Left ventricle myocardium inferior (tissue), 1 donor: ENCODE measurements around the gene HNRNPH2. TPM values are rescaled to one million over a fixed set of nuclear protein-coding genes. Genes with fewer than 3 reads are reported as not detected.

ENCODE experiments used
- DNase-seq: peaks from one replicate; pipeline ENCODE4 v3.0.0-alpha.2; 2020
- H3K27ac ChIP-seq: fragments of 200-600 bp; replicated peaks from 2 replicates; pipeline ENCODE4 v1.8.0; 2021
- H3K27me3 ChIP-seq: fragments of 200-600 bp; 2 replicates; pipeline ENCODE4 v1.8.0; 2021; ENCODE audit warnings: low read depth
- H3K36me3 ChIP-seq: fragments of 200-600 bp; 2 replicates; pipeline ENCODE4 v1.8.0; 2021
- H3K4me1 ChIP-seq: fragments of 200-600 bp; 2 replicates; pipeline ENCODE4 v1.8.0; 2021
- H3K4me3 ChIP-seq: fragments of 200-600 bp; 2 replicates; pipeline ENCODE4 v1.8.0; 2021; ENCODE audit warnings: mild to moderate bottlenecking, moderate library complexity
- H3K9me3 ChIP-seq: fragments of 200-600 bp; replicated peaks from 2 replicates; pipeline ENCODE4 v1.8.0; 2021
- intact Hi-C: fragments of 100-400 bp; cut with micrococcal nuclease; formaldehyde crosslinking; loops from one replicate; pipeline ENCODE4 v1.11.0; 2022
- total RNA-seq: library from RNA; stranded (reverse); fragmentation: NEBNext Ultra II Directional; extraction: Animal tissue kit (Norgen Biotek cat#: 25700); gene quantifications from one replicate; pipeline ENCODE4 v1.2.1, GENCODE V29; 2021
- TF ChIP-seq, protein P1 (sequence below): fragments of 200-600 bp; IDR thresholded peaks from 2 replicates; pipeline ENCODE4 v1.8.0; 2021; ENCODE audit warnings: antibody characterized with exemption, mild to moderate bottlenecking, borderline replicate concordance
- donor health status: DM: no; HTN: yes; CAD: no; lungs with severe emphysema.

Gene HNRNPH2
- total RNA-seq, 1 donor from 2014 or later, result 51.4 TPM

DNA sequence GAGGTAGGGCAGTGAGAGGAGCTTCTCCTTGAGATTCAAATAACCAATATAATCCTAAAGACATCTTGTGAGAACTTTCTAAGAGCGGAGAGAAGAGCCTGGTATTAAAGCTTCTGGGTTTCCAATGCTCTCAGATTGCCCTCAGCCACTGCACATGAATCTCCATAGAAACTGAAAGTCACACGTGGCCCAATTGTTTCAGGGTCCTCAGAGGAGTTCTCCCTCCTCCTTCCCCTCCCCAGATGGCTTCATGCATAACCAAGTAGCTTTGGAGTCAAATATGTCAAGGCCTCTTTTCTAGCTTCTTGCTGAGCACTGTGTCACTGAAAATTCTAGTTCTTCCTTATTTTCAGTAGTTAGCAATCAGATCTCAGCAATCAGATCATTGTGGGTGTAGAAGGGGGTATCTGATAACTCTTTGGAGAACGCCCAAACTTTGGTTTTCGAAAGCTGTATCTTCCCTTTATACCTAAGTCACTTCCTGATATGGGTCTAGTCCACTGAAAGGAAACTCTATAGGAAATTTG lies 24.3 kb upstream of the HNRNPH2 start:
- H3K27me3 ChIP-seq, result no peaks in the 10 kb centered on the region
- TF ChIP-seq, protein P1, sequence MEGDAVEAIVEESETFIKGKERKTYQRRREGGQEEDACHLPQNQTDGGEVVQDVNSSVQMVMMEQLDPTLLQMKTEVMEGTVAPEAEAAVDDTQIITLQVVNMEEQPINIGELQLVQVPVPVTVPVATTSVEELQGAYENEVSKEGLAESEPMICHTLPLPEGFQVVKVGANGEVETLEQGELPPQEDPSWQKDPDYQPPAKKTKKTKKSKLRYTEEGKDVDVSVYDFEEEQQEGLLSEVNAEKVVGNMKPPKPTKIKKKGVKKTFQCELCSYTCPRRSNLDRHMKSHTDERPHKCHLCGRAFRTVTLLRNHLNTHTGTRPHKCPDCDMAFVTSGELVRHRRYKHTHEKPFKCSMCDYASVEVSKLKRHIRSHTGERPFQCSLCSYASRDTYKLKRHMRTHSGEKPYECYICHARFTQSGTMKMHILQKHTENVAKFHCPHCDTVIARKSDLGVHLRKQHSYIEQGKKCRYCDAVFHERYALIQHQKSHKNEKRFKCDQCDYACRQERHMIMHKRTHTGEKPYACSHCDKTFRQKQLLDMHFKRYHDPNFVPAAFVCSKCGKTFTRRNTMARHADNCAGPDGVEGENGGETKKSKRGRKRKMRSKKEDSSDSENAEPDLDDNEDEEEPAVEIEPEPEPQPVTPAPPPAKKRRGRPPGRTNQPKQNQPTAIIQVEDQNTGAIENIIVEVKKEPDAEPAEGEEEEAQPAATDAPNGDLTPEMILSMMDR, result no peak
- H3K4me3 ChIP-seq, result no peak overlapping the region
- H3K27ac ChIP-seq, result no peak overlapping the region
- intact Hi-C loops, result no loop called here
- no peaks in the 10 kb centered on the region for H3K4me1 ChIP-seq
- no peaks in the 10 kb centered on the region for H3K9me3 ChIP-seq
- DNase-seq, result no peak
- no peaks in the 10 kb centered on the region for H3K36me3 ChIP-seq

DNA sequence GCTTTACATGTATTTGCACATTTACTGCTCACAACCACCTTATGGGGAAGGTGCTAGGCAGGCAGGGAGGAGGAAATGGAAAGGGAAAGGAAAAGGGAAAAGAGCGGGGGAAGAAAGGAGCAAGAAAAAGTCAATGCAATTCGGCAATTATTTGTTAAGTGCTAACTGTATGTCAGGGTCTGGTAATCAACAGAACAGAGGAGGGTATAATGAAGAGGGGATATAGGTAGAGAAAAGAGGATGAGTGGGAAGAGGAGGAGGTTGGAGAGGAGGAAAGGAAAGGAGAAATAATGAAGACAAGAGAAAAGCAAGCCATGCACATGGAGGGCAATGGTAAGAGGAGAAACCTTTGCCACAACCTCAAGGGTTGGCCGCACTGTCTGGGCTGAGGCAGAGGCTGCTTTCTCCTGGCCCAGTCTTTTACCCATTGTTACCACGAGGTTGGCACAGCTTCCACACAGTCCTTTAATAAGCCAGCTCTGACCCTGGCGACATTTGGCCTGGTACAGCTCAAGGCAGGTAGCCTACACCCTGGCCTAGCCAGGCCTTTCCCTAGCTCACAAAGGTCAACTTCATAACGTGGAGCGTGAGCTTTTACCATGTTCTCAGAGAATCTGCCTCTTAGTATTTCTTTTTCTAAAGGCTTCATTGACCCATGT lies 22.9 kb upstream of the HNRNPH2 start:
- Histone ChIP-seq H3K27me3 (no peaks in the 10 kb centered on the region), H3K4me1 (peaks cover under 1% of the 10 kb centered on the region), H3K27ac (no peak overlapping the region), H3K4me3 (no peak overlapping the region), H3K9me3 (no peaks in the 10 kb centered on the region), H3K36me3 (no peaks in the 10 kb centered on the region)
- no peak for DNase-seq
- TF ChIP-seq, protein P1, result no peak
- intact Hi-C loops, result no loop called here

DNA sequence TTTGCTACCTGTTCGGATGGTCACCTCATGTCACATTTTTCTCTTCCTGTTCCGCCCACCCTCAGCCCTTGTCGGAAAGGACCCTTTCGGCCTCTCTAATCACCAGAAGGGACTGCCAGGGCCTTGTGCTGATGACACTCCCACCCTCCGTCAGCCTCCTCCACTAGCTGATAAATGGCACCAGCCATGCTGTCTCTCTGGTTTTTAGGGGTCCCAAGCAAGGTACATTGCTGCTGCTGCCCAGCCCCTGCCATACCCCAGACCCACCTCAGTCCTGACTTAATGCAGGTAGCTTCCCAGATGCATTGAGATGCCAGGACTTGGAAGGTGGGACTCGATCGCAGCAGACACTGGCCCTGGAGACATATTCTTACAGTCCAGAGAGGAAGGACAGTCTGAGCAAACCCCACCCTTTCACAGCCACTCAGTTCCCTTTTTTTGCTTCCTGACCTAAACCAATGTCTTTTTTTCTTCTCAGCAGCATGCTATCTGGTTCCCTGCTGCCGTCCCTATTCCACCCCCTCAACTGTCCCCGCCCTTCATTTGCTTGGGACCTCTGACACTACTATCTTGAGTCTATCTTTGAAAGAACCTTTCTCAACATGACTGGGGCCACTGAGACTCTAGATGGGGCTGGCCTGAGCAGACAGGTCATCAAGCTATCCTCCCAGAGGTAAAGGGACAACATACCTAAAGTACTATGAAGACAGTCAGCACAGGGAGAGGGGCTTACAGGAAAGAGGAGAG lies 22.1 kb upstream of the HNRNPH2 start, which contains the start of gene BTK:
Gene BTK (minus strand): TSS at position 397 of the 747 bp plus-strand sequence. CDS start 10,907 bp downstream, outside the sequence.
- intact Hi-C loops, result no loop called here
- DNase-seq, result no peak
- H3K27ac ChIP-seq, result no peak within 1 kb of the TSS
- H3K36me3 ChIP-seq, result no peaks in the 10 kb centered on the region
- no peaks in the 10 kb centered on the region for H3K27me3 ChIP-seq
- H3K4me1 ChIP-seq, result peaks cover 5% of the 10 kb centered on the region
- TF ChIP-seq, protein P1, result no peak
- H3K9me3 ChIP-seq, result no peaks in the 10 kb centered on the region
- H3K4me3 ChIP-seq, result no peak within 1 kb of the TSS

DNA sequence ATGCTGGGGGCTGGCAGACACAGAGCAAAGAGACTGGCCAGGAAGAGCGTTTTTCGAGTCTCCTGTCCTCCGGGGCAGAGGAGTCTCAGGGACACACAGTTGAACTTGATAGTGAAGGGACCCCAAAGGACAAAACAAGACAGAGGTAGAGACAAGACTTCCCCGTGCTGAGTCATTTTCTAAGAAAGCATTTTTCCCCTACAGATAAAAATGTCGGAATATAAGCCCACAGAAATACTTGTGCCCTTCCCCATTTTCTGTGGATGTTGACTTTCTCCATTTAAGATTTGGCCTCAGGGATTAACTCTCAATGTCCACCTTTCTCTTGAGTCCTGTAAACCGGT lies 21.5 kb upstream of the HNRNPH2 start:
- Histone ChIP-seq H3K27ac (no peak overlapping the region), H3K4me3 (no peak overlapping the region), H3K27me3 (no peaks in the 10 kb centered on the region), H3K9me3 (no peaks in the 10 kb centered on the region), H3K36me3 (no peaks in the 10 kb centered on the region), H3K4me1 (peaks cover 9% of the 10 kb centered on the region)
- intact Hi-C loops, result no loop called here
- no peak for DNase-seq
- TF ChIP-seq, protein P1, result no peak

DNA sequence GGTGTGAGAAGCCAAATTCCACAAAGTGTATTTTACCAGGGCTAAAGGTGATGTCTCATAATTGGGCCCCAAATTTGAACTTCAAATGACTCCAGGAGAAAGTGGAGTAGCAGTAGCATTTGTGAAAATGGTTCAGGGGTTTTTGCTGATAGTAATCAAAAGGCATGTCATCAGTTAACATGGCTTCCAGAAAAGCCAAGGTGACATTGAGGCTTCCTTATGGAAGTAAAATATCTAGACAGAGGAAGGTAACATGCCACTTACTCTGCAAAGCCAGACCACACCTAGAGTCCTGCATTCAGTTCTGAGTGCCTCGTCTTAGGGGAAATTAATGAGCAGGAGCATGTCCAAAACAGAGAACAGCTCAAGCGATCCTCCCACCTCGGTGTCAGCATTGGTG lies 19.4 kb upstream of the HNRNPH2 start:
- no peaks in the 10 kb centered on the region for H3K36me3 ChIP-seq
- no peak for DNase-seq
- no peaks in the 10 kb centered on the region for H3K27me3 ChIP-seq
- H3K9me3 ChIP-seq, result no peaks in the 10 kb centered on the region
- intact Hi-C loops, result no loop called here
- peaks cover 15% of the 10 kb centered on the region for H3K4me1 ChIP-seq
- H3K4me3 ChIP-seq, result no peak overlapping the region
- TF ChIP-seq, protein P1, result no peak
- no peak overlapping the region for H3K27ac ChIP-seq
